Measurements from ENCODE around the gene PRSS33. TPM values are rescaled to one million over a fixed set of nuclear protein-coding genes. Genes with fewer than 3 reads are reported as not detected.

PRSS33 gene
- total and polyA plus RNA-seq, 2 of the 8 experiments (the other 6 are each of a cell fraction or from before 2014, with no cell fraction given): 0.09 TPM; not detected in 1

DNA sequence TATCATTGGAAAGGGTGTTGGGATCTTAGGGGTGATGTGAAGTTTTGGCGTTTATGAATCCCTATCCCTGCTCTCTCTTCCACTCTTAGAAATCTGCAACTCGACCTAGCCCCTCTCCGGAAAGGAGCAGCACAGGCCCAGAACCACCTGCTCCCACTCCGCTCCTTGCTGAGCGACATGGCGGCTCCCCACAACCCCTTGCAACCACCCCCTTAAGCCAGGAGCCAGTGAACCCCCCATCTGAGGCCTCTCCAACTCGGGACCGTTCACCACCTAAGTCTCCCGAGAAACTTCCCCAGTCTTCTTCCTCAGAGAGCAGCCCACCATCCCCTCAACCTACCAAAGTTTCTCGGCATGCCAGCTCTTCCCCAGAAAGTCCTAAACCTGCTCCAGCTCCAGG is 25.9 kb downstream of the PRSS33 start:
- Histone ChIP-seq H3K4me2 (ENCODE audit: insufficient read depth in 1 of 2, low read depth in 2 of 2, low read length in 2 of 2) (no peak overlapping the region), H2BK20ac (ENCODE audit: low read length) (no peak overlapping the region), H2BK15ac (ENCODE audit: low read length) (no peak overlapping the region), H3K79me1 (ENCODE audit: low read depth, low read length) (peaks cover 7% of the 10 kb centered on the region; the same call in 1 of the 2 replicates), H4K20me1 (replicated peaks in 1 of 2; ENCODE audit: control insufficient read depth in 1 of 2, insufficient read depth in 2 of 2, low read length in 2 of 2) (peaks cover 5 to 9% of the 10 kb centered on the region in 2 experiments), H3K9ac (replicated peaks in 1 of 4; ENCODE audit: extremely low read depth in 1 of 4, low read depth in 3 of 4, low read length in 3 of 4) (no peak overlapping the region), H2BK120ac (replicated peaks; ENCODE audit: low read depth, low read length) (no peak overlapping the region), H3K27me3 (replicated peaks in 1 of 4; ENCODE audit: control insufficient read depth in 3 of 4, extremely low read depth in 1 of 4, insufficient read depth in 3 of 4, low read length in 3 of 4) (no peaks in the 10 kb centered on the region), H3K9me3 (ENCODE audit: insufficient read depth in 2 of 2, low read depth in 1 of 2, low read length in 1 of 2) (peaks cover 16 to 29% of the 10 kb centered on the region in 2 experiments; a peak in 3 of 4 replicates), H3K4me1 (replicated peaks in 1 of 4; ENCODE audit: control insufficient read depth in 3 of 4, insufficient read depth in 4 of 4, low read length in 3 of 4) (no peaks in the 10 kb centered on the region), H3K27ac (ENCODE audit: low read depth, low read length) (no peak overlapping the region), H3K23me2 (ENCODE audit: low read depth, low read length) (no peaks in the 10 kb centered on the region), H2AFZ (ENCODE audit: low read length) (no peak overlapping the region), H2AK5ac (ENCODE audit: low read depth, low read length) (no peak overlapping the region), H3K4ac (replicated peaks; ENCODE audit: insufficient read length, low read depth, low read length) (no peak overlapping the region), H3K23ac (ENCODE audit: insufficient read length) (no peak overlapping the region), H2BK5ac (ENCODE audit: low read depth, low read length) (no peak overlapping the region), H3K4me3 (ENCODE audit: extremely low read depth in 1 of 4, insufficient read depth in 2 of 4, low read depth in 3 of 4, low read length in 4 of 4) (no peak overlapping the region), H4K8ac (ENCODE audit: extremely low read depth, insufficient read depth, low read length) (no peak overlapping the region), H4K91ac (replicated peaks; ENCODE audit: insufficient read length, low read length) (no peak overlapping the region), H3K79me2 (ENCODE audit: control insufficient read depth in 1 of 2, insufficient read depth in 2 of 2, low read length in 2 of 2) (peaks cover 21 to 99% of the 10 kb centered on the region in 2 experiments), H3K18ac (ENCODE audit: extremely low read depth, low read length) (no peak overlapping the region), H3K36me3 (ENCODE audit: control insufficient read depth in 2 of 4, insufficient read depth in 4 of 4, low read length in 3 of 4) (peaks cover 76 to 100% (median 97%) of the 10 kb centered on the region in 4 experiments), H2BK12ac (ENCODE audit: low read depth, low read length) (no peak overlapping the region), H4K5ac (ENCODE audit: insufficient read length, low read depth, low read length) (no peak overlapping the region), H3K56ac (replicated peaks; ENCODE audit: insufficient read length, low read depth, low read length) (no peak overlapping the region), H3K14ac (ENCODE audit: insufficient read length) (no peak overlapping the region)
- ChIA-PET POLR2A (ENCODE audit: partially characterized antibody) (interaction anchor here (1.3 to 4.8 kb wide), 3 partner anchors 9 to 13 kb away, joined by 7 to 64 read pairs (median 64); partner anchors contain the start of gene SRRM2), CTCF (ENCODE audit: partially characterized antibody) (no interaction called here)
- FAIRE-seq: no peak
- WGBS, 2 experiments (ENCODE audit: extremely low coverage in 1 of 2, insufficient coverage in 1 of 2, insufficient read length in 1 of 2, insufficient replicate concordance in 2 of 2, low coverage in 1 of 2, low lambda C conversion rate in 2 of 2, missing lambda C conversion rate in 1 of 2): 95% methylated on average over 10 of the region's 10 CpGs; no CpG with 5 or more reads in 1 of the 2 experiments
- no peak for DNase-seq (ENCODE audit: low read depth in 1 of 2, low spot score in 2 of 2)
- TF ChIP-seq SIX5 (IDR thresholded peaks at IDR 0.05; ENCODE audit: low read depth, low read length) (no peak), JUN (IDR thresholded peaks at IDR 0.05; ENCODE audit: low read depth, low read length) (no peak), POLR2AphosphoS5 (IDR thresholded peaks at IDR 0.05; ENCODE audit: low read depth, low read length) (no peak), TCF12 (IDR thresholded peaks at IDR 0.05; ENCODE audit: low read depth, low read length) (no peak), CHD1 (IDR thresholded peaks at IDR 0.05; ENCODE audit: low read depth, low read length) (no peak), EGR1 (IDR thresholded peaks at IDR 0.05; ENCODE audit: borderline replicate concordance, low read depth, low read length) (no peak), EP300 (IDR thresholded peaks at IDR 0.05; ENCODE audit: borderline replicate concordance in 1 of 2, low read depth in 2 of 2, low read length in 2 of 2) (no peak), KDM1A (IDR thresholded peaks at IDR 0.05; ENCODE audit: borderline replicate concordance, low read length) (no peak), SIN3A (conservative IDR thresholded peaks at IDR 0.05 in 1 of 2, IDR thresholded peaks at IDR 0.05 in 1 of 2; ENCODE audit: low read depth in 1 of 2, low read length in 2 of 2) (no peak), CHD2 (IDR thresholded peaks at IDR 0.05; ENCODE audit: low read length) (no peak), NRF1 (IDR thresholded peaks at IDR 0.05; ENCODE audit: low read depth, low read length) (no peak), GTF2F1 (IDR thresholded peaks at IDR 0.05; ENCODE audit: borderline replicate concordance, low read depth, low read length) (no peak), SP2 (IDR thresholded peaks at IDR 0.05; ENCODE audit: low read length) (no peak), ASH2L (IDR thresholded peaks at IDR 0.05; ENCODE audit: low read length) (no peak)
